GM06990 (cell line): ENCODE measurements around the gene FAM53B.
A peak's percentile ranks its signal among the peaks of the same experiment; 100 is the strongest.

Source experiments
- DNase-seq: peaks from one replicate; pipeline ENCODE4 v3.0.0-alpha.2; 2011; ENCODE audit not compliant: insufficient read length; ENCODE audit errors: extremely low read depth
- H3K27me3 ChIP-seq: replicated peaks from 2 replicates; pipeline ENCODE4 v1.6.0; 2011; ENCODE audit warnings: low read length; ENCODE audit not compliant: control insufficient read depth, insufficient read depth
- H3K36me3 ChIP-seq: 2 replicates; pipeline ENCODE4 v1.5.1; 2011; ENCODE audit warnings: low read length; ENCODE audit not compliant: control insufficient read depth, insufficient read depth
- H3K4me3 ChIP-seq: replicated peaks from 2 replicates; pipeline ENCODE4 v1.5.1; 2011; ENCODE audit warnings: low read depth, mild to moderate bottlenecking, control low read depth, low read length
- TF ChIP-seq, protein P1 (sequence below): IDR thresholded peaks from 2 replicates; pipeline ENCODE4 v1.5.1; 2011; ENCODE audit warnings: low read length, control low read depth, mild to moderate bottlenecking, inconsistent platforms; ENCODE audit not compliant: insufficient read depth, poor library complexity, severe bottlenecking

FAM53B gene

GRCh38 chr10:124732931-124733570, 11.1 kb downstream of the FAM53B start:
- TF ChIP-seq, protein P1, sequence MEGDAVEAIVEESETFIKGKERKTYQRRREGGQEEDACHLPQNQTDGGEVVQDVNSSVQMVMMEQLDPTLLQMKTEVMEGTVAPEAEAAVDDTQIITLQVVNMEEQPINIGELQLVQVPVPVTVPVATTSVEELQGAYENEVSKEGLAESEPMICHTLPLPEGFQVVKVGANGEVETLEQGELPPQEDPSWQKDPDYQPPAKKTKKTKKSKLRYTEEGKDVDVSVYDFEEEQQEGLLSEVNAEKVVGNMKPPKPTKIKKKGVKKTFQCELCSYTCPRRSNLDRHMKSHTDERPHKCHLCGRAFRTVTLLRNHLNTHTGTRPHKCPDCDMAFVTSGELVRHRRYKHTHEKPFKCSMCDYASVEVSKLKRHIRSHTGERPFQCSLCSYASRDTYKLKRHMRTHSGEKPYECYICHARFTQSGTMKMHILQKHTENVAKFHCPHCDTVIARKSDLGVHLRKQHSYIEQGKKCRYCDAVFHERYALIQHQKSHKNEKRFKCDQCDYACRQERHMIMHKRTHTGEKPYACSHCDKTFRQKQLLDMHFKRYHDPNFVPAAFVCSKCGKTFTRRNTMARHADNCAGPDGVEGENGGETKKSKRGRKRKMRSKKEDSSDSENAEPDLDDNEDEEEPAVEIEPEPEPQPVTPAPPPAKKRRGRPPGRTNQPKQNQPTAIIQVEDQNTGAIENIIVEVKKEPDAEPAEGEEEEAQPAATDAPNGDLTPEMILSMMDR, result no peak
- H3K27me3 ChIP-seq, result no peaks in the 10 kb centered on the region
- H3K4me3 ChIP-seq, result peak overlapping the region; percentile 45
- H3K36me3 ChIP-seq, result no peaks in the 10 kb centered on the region
- peak; percentile 69 for DNase-seq

GRCh38 chr10:124731551-124731950, 12.6 kb downstream of the FAM53B start:
- Histone ChIP-seq H3K27me3 (no peaks in the 10 kb centered on the region), H3K36me3 (no peaks in the 10 kb centered on the region), H3K4me3 (no peak overlapping the region)
- DNase-seq, result no peak
- TF ChIP-seq, protein P1, result no peak

DNA sequence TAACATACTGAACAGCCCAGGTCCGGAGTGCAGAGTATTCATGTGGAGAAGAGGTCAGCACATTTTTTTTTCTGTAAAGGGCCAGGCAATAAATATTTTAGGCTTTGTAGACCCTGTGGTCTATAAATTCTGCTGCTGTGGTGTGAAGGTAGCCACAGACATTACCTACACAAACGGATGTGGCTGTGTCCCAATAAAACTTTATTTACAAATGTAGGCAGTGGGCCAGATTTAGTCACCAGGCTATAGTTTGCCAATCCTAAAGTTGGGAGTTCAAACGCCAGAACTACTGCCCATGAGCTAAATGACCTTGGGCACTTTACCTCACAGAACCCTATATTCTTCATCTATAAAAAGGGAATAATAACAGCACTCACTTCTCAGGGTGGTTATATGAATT, 13.4 kb downstream of the FAM53B start:
- TF ChIP-seq, protein P1, result no peak

DNA sequence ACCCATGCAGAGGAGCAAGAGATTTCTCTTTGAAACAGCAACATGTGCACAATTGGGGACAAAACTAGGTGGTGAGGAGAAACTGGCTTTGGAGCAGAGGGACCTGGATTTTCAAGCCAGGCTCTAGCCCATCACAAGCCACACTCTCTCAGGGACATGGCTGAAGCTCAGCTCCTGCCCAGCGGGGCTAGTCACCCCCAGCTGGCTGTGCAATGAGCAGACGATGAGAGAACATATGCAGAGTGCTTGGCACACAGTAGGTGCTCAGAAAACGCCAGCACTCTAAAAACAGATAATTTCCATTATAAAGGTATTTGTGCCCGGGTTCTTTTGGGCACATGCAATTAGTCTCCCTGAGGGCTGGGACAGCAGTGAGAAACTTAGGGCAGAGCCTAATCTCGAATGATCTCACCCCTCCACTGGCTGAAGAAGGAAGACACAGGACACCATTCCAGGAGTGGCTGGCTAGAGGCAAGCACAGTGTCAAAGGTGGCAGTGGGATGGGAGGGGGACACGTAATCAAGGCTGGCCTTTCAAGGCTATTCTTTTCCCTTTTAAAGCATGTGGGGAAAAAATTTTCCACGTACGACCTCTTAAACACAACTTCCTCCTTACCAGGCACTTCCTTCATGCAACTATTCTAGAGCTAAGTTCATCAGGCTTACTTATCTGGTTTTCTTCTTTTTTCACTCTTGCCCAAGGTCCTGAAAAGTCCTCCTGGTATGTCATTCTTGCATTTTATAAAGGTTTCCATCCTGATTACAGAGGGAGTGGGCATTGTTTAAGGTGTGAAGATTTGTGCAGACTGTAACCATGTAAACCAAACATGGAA, 15.1 kb downstream of the FAM53B start:
- Histone ChIP-seq H3K27me3 (no peaks in the 10 kb centered on the region), H3K4me3 (no peak overlapping the region), H3K36me3 (no peaks in the 10 kb centered on the region)
- DNase-seq, result no peak
- TF ChIP-seq, protein P1, result no peak

More for the DNA sequence above, 13.4 kb downstream of the FAM53B start:
- no peaks in the 10 kb centered on the region for H3K36me3 ChIP-seq
- no peak for DNase-seq
- no peaks in the 10 kb centered on the region for H3K27me3 ChIP-seq
- H3K4me3 ChIP-seq, result no peak overlapping the region

- Histone ChIP-seq H3K4me3 (no peak overlapping the region), H3K27me3 (no peaks in the 10 kb centered on the region), H3K36me3 (no peaks in the 10 kb centered on the region)
- TF ChIP-seq, protein P1, result no peak
- DNase-seq, result no peak
These were observed 15.9 kb downstream of the FAM53B start for GRCh38 chr10:124728071-124728829.
